ENCODE data around the gene ATRNL1.

The ATRNL1 gene

GRCh38 chr10:115093286-115093775 is at the start of gene ATRNL1:
ATRNL1 (plus strand) TSS chr10:115093365; CDS start chr10:115093751, 386 bp downstream.
- H3K9me3 Mint-ChIP-seq = no peaks in the 10 kb centered on the region
- H3K27ac Mint-ChIP-seq = no peak within 1 kb of the TSS
- peak; percentile 7 to 54 for DNase-seq (ENCODE audit: low spot score in 2 of 2)
- peaks cover 11% of the 10 kb centered on the region for H3K4me1 Mint-ChIP-seq
- H3K36me3 Mint-ChIP-seq = no peaks in the 10 kb centered on the region
- peak; percentile 68 for ATAC-seq
- H3K4me3 Mint-ChIP-seq = peak within 1 kb of the TSS; percentile 70

- no peak for DNase-seq (ENCODE audit: low spot score in 2 of 2)
- no peaks in the 10 kb centered on the region for H3K4me1 Mint-ChIP-seq
- no peaks in the 10 kb centered on the region for H3K9me3 Mint-ChIP-seq
- H3K36me3 Mint-ChIP-seq = no peaks in the 10 kb centered on the region
- no peak for ATAC-seq
- no peak overlapping the region for H3K27ac Mint-ChIP-seq
- H3K4me3 Mint-ChIP-seq = no peak overlapping the region
These were observed 49.4 kb upstream of the ATRNL1 start for GRCh38 chr10:115043719-115044118.

- no peaks in the 10 kb centered on the region for H3K36me3 Mint-ChIP-seq
- no peaks in the 10 kb centered on the region for H3K4me1 Mint-ChIP-seq
- H3K4me3 Mint-ChIP-seq = no peak overlapping the region
- H3K27ac Mint-ChIP-seq = no peak overlapping the region
- no peaks in the 10 kb centered on the region for H3K9me3 Mint-ChIP-seq
- DNase-seq (ENCODE audit: low spot score in 2 of 2) (no peak), ATAC-seq (no peak)
These were observed 48.3 kb upstream of the ATRNL1 start for GRCh38 chr10:115044891-115045290.

- H3K4me3 Mint-ChIP-seq = no peak overlapping the region
- no peak for DNase-seq (ENCODE audit: low spot score in 2 of 2)
- ATAC-seq = no peak
These were observed 47.7 kb upstream of the ATRNL1 start for GRCh38 chr10:115045499-115045898.

GRCh38 chr10:115046686-115047236 is 46.4 kb upstream of the ATRNL1 start:
- H3K27ac Mint-ChIP-seq = no peak overlapping the region
- H3K9me3 Mint-ChIP-seq = no peaks in the 10 kb centered on the region
- ATAC-seq (no peak), DNase-seq (ENCODE audit: low spot score in 2 of 2) (no peak)
- no peaks in the 10 kb centered on the region for H3K36me3 Mint-ChIP-seq
- no peaks in the 10 kb centered on the region for H3K4me1 Mint-ChIP-seq
- H3K4me3 Mint-ChIP-seq = no peak overlapping the region

More at GRCh38 chr10:115045499-115045898, 47.7 kb upstream of the ATRNL1 start:
- Mint-ChIP-seq H3K4me1 (no peaks in the 10 kb centered on the region), H3K27ac (no peak overlapping the region), H3K9me3 (no peaks in the 10 kb centered on the region), H3K36me3 (no peaks in the 10 kb centered on the region)

GRCh38 chr10:115047705-115048104 is 45.5 kb upstream of the ATRNL1 start:
- Mint-ChIP-seq H3K9me3 (no peaks in the 10 kb centered on the region), H3K36me3 (no peaks in the 10 kb centered on the region), H3K4me3 (no peak overlapping the region), H3K4me1 (no peaks in the 10 kb centered on the region), H3K27ac (no peak overlapping the region)
- no peak for DNase-seq (ENCODE audit: low spot score in 2 of 2)
- no peak for ATAC-seq

GRCh38 chr10:115049318-115049717 is 43.8 kb upstream of the ATRNL1 start:
- no peak for ATAC-seq
- Mint-ChIP-seq H3K9me3 (no peaks in the 10 kb centered on the region), H3K4me3 (no peak overlapping the region), H3K27ac (no peak overlapping the region), H3K36me3 (no peaks in the 10 kb centered on the region), H3K4me1 (no peaks in the 10 kb centered on the region)
- DNase-seq (ENCODE audit: low spot score in 2 of 2) = no peak

GRCh38 chr10:115049960-115050359 is 43.2 kb upstream of the ATRNL1 start:
- no peak for DNase-seq (ENCODE audit: low spot score in 2 of 2)
- no peak overlapping the region for H3K27ac Mint-ChIP-seq
- H3K36me3 Mint-ChIP-seq = no peaks in the 10 kb centered on the region
- no peaks in the 10 kb centered on the region for H3K4me1 Mint-ChIP-seq
- no peaks in the 10 kb centered on the region for H3K9me3 Mint-ChIP-seq
- no peak for ATAC-seq
- no peak overlapping the region for H3K4me3 Mint-ChIP-seq

GRCh38 chr10:115050375-115051010 is 42.7 kb upstream of the ATRNL1 start:
- Mint-ChIP-seq H3K4me1 (no peaks in the 10 kb centered on the region), H3K9me3 (no peaks in the 10 kb centered on the region), H3K4me3 (no peak overlapping the region), H3K27ac (no peak overlapping the region), H3K36me3 (no peaks in the 10 kb centered on the region)
- ATAC-seq (no peak), DNase-seq (ENCODE audit: low spot score in 2 of 2) (no peak)

- no peak overlapping the region for H3K27ac Mint-ChIP-seq
- ATAC-seq (no peak), DNase-seq (ENCODE audit: low spot score in 2 of 2) (no peak)
- H3K4me3 Mint-ChIP-seq = no peak overlapping the region
- H3K9me3 Mint-ChIP-seq = no peaks in the 10 kb centered on the region
- no peaks in the 10 kb centered on the region for H3K4me1 Mint-ChIP-seq
- H3K36me3 Mint-ChIP-seq = no peaks in the 10 kb centered on the region
These were observed 41.9 kb upstream of the ATRNL1 start for GRCh38 chr10:115051216-115051615.

GRCh38 chr10:115052226-115052625 is 40.9 kb upstream of the ATRNL1 start:
- no peaks in the 10 kb centered on the region for H3K4me1 Mint-ChIP-seq
- no peak overlapping the region for H3K27ac Mint-ChIP-seq
- H3K9me3 Mint-ChIP-seq = no peaks in the 10 kb centered on the region
- H3K4me3 Mint-ChIP-seq = no peak overlapping the region
- DNase-seq (ENCODE audit: low spot score in 2 of 2) = no peak
- no peak for ATAC-seq
- no peaks in the 10 kb centered on the region for H3K36me3 Mint-ChIP-seq

- Mint-ChIP-seq H3K36me3 (no peaks in the 10 kb centered on the region), H3K9me3 (no peaks in the 10 kb centered on the region), H3K27ac (no peak overlapping the region), H3K4me1 (no peaks in the 10 kb centered on the region), H3K4me3 (no peak overlapping the region)
- no peak for ATAC-seq
- no peak for DNase-seq (ENCODE audit: low spot score in 2 of 2)
These were observed 40.4 kb upstream of the ATRNL1 start for GRCh38 chr10:115052728-115053127.

GRCh38 chr10:115056186-115056585 is 37.0 kb upstream of the ATRNL1 start:
- no peak overlapping the region for H3K27ac Mint-ChIP-seq

GRCh38 chr10:115059301-115059898 is 33.8 kb upstream of the ATRNL1 start:
- Mint-ChIP-seq H3K27ac (no peak overlapping the region), H3K4me3 (no peak overlapping the region), H3K9me3 (no peaks in the 10 kb centered on the region), H3K4me1 (no peaks in the 10 kb centered on the region), H3K36me3 (no peaks in the 10 kb centered on the region)
- DNase-seq (ENCODE audit: low spot score in 2 of 2) = no peak
- ATAC-seq = no peak

More at GRCh38 chr10:115056186-115056585, 37.0 kb upstream of the ATRNL1 start:
- H3K36me3 Mint-ChIP-seq = no peaks in the 10 kb centered on the region
- no peaks in the 10 kb centered on the region for H3K9me3 Mint-ChIP-seq
- no peak for ATAC-seq
- H3K4me3 Mint-ChIP-seq = no peak overlapping the region
- no peaks in the 10 kb centered on the region for H3K4me1 Mint-ChIP-seq
- DNase-seq (ENCODE audit: low spot score in 2 of 2) = no peak

- ATAC-seq = no peak
- no peak for DNase-seq (ENCODE audit: low spot score in 2 of 2)
- Mint-ChIP-seq H3K27ac (no peak overlapping the region), H3K4me1 (no peaks in the 10 kb centered on the region), H3K9me3 (no peaks in the 10 kb centered on the region), H3K4me3 (no peak overlapping the region), H3K36me3 (no peaks in the 10 kb centered on the region)
These were observed 29.2 kb upstream of the ATRNL1 start for GRCh38 chr10:115063701-115064658.
